Vagina (tissue), 2 donors: ENCODE data around the gene GTSF1L.

Experiments
- CTCF ChIP-seq, 3 experiments: fragments of 450-650 bp in 2 of 3; fragments of 200-600 bp in 1 of 3; sonication (generic) in 1 of 3; IDR thresholded peaks; one replicate each; pipeline ENCODE4 v1.5.1; 2017 to 2019; ENCODE audit warnings: antibody characterized with exemption in 3 of 3, mild to moderate bottlenecking in 2 of 3, moderate library complexity in 2 of 3
- POLR2A ChIP-seq, 2 donors: fragments of 450-650 bp; IDR thresholded peaks; one replicate each; pipeline ENCODE4 v1.6.1; 2017; ENCODE audit warnings: antibody characterized with exemption in 2 of 2, mild to moderate bottlenecking in 2 of 2, moderate library complexity in 2 of 2
- POLR2AphosphoS5 ChIP-seq, 2 donors: sonication (generic); formaldehyde crosslinking; IDR thresholded peaks; one replicate each; pipeline ENCODE4 v1.9.0; 2017; ENCODE audit warnings: antibody characterized with exemption in 2 of 2, mild to moderate bottlenecking in 2 of 2, low read depth in 1 of 2; ENCODE audit not compliant: insufficient read depth in 1 of 2

- TF ChIP-seq CTCF (IDR thresholded peaks at IDR 0.05), result no peak
- TF ChIP-seq POLR2AphosphoS5 (IDR thresholded peaks at IDR 0.05; ENCODE audit: insufficient read depth in 1 of 2, low read depth in 1 of 2), result no peak
- TF ChIP-seq POLR2A (IDR thresholded peaks at IDR 0.05), result no peak
Observed at GRCh38 chr20:43752561-43753301, 25.9 kb upstream of the GTSF1L start.
